HG03045 (cell line): ENCODE results near the gene PRKACG.
"Not testable (repeated sequence)": the region's sequence is repeated elsewhere in the genome, so short reads cannot be mapped to it uniquely, and the experiment has no call there.

Source experiments
- ATAC-seq: cut with Tn5 transposase; IDR thresholded peaks from one replicate; pipeline ENCODE4 v1.9.1; 2021; ENCODE audit warnings: mild to moderate bottlenecking, moderate library complexity; ENCODE audit not compliant: unreplicated experiment

Gene PRKACG

DNA sequence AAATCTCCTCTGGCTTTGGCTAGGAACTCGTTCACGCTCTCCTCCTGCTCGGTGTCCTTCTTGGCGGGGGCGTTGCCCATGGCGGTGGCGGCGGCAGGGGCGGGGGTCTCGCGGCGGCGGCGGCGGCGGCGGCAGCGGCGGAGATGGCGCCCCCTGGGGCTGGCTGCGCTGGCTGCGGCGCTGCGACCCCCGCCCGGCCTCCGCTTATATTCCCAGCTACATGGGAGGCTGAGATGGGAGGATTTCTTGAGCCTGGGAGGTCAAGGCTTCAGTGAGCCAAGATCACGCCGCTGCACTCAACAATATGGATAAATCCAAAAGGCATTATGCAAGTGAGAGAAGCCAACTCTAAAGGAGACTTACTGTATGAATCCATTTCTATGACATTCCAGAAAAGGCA is at the start of gene PRKACG:
Gene PRKACG (minus strand): TSS at position 101 of the 400 bp plus-strand sequence. CDS start 21 bp downstream, at position 80.
- no peak for ATAC-seq

DNA sequence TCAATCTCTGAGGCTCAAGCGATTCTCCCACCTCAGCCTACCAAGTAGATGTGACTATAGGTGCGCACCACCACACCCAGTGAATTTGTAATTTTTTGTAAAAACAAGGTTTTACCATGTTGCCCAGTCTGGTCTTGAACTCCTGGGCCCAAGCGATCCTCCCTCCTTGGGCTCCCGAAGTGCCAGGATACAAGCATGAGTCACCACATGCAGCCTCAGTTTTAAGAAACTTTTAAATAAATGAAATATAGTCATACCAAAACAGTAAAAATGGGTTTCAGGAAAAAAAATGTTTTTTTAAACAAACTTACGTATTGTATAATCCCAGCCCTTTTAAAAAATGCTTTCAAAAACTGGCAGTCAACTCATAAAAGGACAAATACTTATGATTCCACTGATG is 48.3 kb upstream of the PRKACG start:
- no peak for ATAC-seq

DNA sequence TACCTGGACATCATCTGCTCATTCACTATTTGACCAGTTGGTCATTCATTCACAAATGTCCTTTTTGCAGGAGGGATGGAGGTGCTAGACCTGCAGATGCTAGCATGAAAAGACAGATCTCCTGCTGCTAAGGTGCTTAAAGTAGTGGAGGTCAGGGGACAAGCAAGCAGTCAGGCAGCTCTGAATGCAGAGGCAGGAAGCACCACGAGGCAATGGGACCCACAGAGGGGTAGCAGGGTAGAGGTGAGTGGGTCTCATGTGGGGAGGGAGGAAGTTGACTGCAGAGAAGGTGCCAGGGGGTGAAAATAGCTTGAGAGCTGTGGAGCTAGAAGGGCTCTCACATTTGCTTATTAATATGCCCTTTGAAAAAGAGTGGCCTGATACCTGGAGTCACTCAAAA is 46.9 kb upstream of the PRKACG start:
- no peak for ATAC-seq

DNA sequence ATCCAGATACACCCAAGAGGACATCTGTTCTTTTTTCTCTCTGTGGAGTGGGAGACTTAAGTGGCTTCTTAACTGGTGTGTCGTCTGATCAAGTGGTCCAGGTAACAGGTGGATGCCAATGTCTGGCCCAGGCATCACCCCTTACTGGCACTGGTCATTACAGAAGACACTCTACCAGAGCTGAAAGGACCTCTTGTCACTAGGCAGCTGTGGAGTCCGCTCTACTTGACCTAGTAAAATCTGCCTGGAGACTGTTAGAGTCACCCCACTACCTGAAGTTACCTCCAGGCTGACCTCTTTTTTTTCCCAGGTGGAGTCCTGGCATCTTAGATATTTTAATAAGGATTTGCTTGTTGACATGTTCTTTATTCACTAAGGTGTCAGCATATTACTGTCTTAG is 44.2 kb upstream of the PRKACG start:
- ATAC-seq: no peak

DNA sequence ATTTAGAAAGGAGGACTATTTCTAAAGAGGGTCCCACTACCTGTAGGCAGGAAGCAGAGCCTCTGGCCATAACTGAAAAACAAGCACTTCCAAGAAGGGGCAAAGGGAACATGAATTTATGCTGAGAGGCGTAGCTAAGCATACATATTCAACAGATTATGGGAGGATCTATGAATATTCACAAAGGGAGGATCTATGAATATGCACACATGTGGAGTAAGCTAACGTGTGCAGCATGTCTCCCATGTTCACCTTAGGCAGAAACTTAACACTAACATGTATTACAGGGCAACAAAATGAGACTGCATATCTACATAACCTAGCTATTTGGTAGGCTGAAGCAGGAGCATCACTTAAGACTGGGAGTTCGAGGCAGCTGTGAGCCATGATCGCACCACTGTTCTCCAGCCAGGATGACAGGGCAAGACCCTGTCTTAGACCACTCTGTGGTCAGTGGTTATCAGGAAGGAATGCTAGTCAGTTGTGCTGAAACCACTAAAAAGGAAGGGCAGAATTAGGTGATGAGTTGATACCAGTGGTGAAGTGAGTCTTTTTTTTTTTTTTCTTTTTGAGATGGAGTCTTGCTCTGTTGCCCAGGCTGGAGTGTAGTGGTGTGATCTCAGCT is 42.4 kb upstream of the PRKACG start:
- ATAC-seq: no peak

DNA sequence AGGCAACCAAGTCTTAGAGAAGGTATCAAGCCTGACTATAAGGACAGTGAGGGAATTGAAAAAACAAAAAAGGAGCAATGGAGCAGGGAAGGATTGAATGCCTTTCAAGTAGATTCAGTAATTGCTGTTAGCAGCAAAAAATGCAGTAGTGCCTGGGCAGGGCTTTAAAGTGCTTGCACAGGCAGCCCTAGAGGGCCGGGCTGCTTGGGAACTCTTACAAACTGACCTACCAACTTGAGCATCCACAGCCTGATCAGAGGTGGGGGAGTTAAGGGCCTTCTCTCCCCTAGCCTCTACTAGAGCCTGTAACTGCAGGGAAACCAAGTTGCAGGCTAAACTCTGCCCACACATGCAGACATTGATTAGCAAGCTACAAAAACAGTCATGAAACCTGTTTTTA is 41.1 kb upstream of the PRKACG start:
- ATAC-seq: no peak

DNA sequence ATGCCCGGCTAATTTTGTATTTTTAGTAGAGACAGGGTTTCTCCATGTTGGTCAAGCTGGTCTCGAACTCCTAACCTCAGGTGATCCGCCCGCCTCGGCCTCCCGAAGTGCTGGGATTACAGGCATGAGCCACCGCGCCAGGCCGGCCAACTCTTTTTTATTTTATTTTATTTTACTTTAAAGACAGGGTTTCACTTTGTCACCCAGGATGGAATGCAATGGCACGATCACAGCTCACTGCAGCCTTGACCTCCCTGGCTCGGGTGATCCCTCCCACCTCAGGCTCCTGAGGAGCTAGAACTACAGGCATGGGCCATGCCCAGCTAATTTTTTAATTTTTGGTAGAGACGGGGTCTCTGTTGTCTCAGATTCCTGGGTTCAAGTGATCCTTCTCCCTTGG is 37.0 kb upstream of the PRKACG start:
- ATAC-seq: not testable (repeated sequence)

DNA sequence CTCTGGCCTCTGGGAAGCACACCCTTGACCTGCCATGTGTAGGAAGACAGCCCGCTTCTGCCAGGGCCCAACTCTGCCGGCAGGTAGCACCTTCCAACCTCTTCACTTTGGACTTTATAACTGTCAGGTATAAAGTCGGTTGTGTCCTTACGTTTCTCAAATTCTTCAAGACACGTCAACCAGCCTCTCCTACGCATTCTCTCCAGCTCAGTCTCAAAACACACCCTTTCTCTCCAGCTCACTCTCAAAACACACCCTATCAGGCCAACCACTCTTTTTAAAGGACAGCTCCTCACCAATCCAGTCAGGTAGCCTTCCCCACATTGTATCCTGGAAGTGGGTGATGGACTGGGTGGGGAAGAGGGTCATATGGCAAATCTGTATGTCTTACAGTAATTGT is 35.2 kb upstream of the PRKACG start:
- no peak for ATAC-seq

DNA sequence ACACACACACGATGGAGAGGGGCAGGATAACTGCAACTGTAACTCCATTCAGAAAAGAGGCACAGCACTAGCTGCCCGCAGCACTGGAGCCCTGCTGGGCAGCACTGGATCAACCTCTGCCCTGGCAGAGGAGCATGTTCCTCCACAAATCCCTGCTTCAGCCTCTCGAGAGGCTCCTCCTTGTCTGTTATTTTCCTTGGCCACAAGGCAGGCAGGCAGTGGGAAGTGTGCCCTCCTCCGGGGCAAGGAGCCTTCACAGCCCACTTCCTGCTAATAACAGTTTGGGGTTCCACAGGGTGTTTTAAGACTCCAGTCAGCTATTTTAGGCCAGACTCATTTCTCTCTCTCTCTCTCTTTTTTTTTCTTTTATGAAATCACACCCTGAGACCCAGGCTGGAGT is 33.5 kb upstream of the PRKACG start:
- ATAC-seq: no peak

DNA sequence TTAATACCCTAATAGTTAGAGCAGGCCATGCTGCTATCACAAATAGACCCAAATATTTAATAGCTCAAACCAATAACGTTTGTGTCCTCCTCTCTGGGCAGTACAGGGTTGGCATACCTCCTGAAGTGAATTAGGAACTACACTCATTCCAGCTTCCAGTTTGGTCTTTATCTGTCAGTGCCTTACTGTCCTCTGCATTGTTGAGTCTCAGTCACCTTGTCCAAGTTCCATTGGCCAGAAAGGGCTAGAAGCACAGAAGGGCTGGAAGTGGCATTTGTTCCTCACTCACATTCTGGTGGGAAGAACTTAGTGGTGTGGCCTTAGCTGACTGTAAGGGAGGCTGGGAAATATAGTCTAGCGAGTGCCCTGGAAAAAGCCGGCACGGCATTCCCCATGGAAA is 32.8 kb upstream of the PRKACG start:
- no peak for ATAC-seq

DNA sequence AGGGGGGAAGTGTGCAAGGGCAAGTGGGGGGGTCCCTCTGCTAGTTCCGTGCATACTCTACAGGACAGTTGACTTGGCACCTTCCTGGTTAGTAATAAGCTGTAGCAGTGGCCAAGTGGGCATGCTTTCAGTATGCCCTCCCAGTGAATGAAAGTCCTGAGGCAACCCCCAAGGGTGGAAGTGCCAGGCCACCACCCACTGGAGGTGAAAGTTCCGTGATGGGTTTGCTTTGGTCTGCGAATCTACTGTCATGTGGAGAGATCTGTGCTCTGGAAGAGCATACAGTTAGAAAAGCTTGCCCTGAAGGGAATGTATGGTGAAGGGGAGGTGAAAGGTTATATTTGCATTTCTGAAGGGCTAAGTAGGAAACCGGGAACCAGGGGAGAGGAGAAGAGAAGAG is 31.9 kb upstream of the PRKACG start:
- no peak for ATAC-seq

DNA sequence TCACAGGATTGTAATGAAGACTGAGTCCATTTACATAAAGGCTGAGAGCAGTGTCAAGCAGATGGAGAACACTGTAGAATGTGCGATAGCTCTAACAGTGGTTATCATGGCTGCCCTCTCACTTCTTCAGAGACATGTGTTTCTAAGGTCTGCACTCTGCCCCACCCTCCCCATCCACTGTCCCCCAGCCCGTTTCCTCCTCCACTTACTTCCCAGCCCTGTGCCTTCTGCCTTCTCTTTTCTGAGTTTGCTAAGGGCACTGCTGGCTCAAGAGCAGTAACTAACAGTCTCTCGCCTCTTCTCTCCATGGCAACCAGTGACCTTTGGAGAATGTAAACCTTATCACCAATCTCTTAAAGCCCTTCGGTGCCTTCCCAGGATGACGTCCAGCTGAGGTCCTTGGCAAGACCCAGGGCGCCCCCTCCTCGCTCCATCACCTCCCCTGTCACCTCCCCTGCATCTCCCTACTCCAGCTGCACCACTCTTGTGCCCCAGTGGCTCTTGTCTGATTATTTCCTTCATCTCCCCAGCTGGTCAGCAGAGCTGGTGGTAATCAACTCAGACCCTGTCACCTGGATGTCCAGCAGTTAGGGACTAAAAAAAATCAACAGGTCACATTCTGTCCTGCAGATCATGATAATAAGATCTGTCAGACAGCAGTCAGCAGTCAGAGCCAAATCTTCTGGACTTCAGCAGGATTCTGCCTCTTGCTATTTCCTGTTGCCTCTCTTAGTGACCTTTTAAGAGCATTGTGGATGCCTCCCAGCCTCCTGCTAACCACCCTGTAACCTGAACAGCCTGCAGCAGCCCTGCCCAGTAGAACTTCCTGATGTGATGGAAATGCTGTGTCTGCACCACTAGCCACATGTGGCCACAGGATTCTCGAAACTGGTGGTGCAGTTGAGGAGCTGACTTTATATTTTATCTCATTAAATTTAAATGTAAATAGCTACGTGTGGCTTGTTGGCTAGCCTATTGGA is 30.6 kb upstream of the PRKACG start:
- ATAC-seq: no peak

DNA sequence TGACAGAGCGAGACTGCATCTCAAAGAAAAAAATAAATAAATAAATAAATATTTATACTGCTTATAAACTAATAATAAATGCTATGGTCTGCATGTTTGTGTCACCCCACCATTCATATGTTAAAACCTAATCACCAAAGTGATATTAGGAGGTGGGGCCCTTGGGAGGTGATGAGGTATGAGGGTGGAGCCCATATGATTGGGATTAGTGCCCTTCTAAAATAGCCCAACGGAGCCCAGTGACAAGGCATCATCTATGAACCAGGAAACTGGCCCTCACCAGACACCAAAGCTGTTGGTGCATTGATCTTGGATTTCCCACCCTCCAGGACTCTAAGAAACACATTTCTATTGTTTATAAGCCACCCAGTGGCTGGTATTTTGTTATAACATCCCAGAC is 26.7 kb upstream of the PRKACG start:
- no peak for ATAC-seq

DNA sequence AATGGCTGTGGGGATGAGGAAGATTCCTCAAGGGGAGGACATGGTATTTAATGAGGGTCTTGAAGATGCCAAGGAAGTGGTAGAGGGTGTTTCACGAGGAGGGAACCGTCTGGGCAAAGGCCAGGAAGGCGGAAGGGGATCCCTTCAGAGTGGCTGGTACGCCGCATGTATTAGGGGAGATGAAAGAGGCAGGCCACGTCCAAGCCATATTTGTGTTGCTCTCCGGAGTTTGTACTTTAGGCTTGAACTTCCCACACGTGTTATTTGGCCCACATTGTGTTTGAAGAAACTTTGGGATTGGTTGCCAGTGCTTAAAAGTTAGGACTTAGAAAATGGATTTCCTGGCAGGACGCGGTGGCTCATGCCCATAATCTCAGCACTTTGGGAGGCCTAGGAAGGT is 22.9 kb upstream of the PRKACG start:
- ATAC-seq: no peak

DNA sequence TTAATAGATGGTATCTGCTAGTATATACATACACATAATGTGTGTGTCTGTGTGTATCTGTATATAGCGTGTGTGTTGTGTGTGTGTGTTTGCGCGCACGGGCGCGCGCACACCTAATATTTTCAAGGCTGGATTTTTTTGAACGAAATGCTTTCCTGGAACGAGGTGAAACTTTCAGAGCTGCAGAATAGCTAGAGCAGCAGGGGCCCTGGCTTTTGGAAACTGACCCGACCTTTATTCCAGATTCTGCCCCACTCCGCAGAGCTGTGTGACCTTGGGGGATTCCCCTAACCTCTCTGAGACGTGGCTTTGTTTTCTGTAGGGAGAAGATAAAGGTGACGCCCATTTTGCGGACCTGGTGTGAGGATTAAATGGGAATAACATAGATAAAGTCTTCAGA is 22.4 kb upstream of the PRKACG start:
- ATAC-seq: peak; percentile 28

DNA sequence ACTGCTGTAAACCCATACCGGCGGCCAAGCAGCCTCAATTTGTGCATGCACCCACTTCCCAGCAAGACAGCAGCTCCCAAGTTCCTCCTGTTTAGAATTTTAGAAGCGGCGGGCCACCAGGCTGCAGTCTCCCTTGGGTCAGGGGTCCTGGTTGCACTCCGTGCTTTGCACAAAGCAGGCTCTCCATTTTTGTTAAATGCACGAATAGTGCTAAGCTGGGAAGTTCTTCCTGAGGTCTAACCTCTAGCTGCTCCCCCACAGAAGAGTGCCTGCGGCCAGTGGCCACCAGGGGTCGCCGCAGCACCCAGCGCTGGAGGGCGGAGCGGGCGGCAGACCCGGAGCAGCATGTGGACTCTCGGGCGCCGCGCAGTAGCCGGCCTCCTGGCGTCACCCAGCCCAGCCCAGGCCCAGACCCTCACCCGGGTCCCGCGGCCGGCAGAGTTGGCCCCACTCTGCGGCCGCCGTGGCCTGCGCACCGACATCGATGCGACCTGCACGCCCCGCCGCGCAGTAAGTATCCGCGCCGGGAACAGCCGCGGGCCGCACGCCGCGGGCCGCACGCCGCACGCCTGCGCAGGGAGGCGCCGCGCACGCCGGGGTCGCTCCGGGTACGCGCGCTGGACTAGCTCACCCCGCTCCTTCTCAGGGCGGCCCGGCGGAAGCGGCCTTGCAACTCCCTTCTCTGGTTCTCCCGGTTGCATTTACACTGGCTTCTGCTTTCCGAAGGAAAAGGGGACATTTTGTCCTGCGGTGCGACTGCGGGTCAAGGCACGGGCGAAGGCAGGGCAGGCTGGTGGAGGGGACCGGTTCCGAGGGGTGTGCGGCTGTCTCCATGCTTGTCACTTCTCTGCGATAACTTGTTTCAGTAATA is 21.8 kb upstream of the PRKACG start, which contains the start of gene FXN:
Gene FXN (plus strand): TSS at position 315 of the 871 bp plus-strand sequence. CDS start 31 bp downstream, at position 346.
- ATAC-seq: peak; percentile 95

DNA sequence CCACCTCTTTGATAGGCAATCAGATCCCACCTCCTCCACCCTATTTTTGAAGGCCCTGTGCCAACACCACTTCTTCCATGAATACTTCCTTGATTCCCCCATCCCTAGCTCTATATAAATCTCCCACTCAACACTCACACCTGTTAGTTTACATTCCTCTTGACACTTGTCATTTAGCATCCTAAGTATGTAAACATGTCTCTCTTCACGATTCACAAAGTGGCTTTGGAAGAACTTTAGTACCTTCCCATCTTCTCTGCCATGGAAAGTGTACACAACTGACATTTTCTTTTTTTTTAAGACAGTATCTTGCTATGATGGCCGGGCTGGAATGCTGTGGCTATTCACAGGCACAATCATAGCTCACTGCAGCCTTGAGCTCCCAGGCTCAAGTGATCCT is 20.2 kb upstream of the PRKACG start:
- ATAC-seq: no peak

DNA sequence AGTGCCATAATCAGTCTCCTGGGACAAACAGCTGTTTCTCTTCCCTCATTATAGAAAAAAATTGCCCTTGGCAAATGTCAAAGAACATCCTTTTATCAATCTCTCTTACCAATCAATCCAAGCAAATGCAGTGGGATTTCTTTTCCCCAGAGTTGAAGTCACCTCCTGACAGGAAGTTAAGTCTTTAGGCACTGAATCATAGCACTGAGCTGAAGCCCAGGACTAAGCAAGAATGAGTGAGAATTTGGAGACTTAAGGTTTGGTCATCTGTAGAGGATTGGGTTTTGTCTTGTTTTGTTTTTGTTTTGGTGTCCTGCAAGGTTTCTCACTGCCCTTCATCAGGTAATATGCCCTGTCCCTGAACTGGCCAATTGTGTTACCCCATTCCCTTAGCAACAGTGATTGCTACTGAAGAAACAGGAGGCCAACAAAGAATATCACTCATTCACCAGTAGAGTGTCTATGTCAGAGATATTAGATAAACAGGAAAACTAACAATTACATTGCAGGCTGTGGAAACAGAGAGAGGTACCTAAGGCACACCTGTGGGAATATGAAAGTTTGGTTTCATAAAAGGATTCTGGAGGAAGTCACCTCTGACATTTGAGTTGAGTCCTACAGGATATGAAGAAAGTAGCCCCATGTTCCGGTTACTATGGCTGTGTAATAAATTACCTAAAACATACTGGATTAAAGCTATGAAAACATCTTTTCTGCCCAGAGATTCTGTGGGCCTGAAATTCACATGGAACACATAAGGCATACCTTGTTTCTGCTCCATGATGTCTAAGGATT is 17.1 kb upstream of the PRKACG start:
- ATAC-seq: no peak

DNA sequence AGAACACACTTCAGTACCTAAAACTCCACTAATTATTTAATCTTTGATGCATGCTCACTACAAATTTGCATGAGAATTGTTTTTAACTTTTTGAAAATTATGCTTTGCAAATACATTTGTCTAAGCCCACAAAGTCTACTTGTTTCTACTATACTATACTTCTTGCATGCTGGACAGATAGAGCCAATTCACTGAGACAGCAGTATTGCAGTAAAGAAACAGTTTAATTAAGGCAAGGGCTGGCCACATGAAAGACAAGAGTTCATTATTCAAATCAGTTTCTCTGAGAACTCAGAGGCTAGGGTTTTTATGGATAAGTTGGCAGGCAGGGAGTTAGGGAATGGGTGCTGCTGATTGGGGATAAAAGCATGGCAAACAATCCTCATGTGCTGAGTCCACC is 15.6 kb upstream of the PRKACG start:
- ATAC-seq: no peak

DNA sequence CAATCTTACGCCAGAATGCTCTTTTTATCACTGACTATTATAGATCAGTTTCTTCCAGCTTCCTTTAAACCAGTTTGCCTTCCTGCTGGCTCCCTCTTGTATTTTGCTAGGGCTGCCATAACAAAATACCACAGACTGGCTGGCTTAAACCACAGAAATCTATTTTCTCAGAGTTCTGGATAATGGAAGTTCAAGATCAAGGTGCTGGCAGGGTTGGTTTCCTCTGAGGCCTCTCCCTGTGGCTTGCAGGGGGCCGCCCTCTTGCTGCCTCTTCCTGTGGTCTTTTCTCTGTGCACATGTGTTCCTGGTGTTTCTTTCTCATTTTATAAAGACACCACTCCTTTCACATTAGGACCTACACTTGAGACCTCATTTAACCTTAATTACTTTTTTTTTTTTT is 14.8 kb upstream of the PRKACG start:
- ATAC-seq: no peak
